PC-9 (cell line): Measurements from ENCODE around the gene DHRS7C. TPM values are rescaled to one million over a fixed set of nuclear protein-coding genes. Genes with fewer than 3 reads are reported as not detected.
A peak's percentile ranks its signal among the peaks of the same experiment; 100 is the strongest.

Source experiments
- BruUV-seq: library from RNA; stranded (reverse); fragments of 400-500 nt; replicated peaks from 2 replicates; lab custom pipeline; 2021; lab: Mats Ljungman, UMichigan
- CTCF ChIA-PET: fragments of 300-600 bp; sonication (Branson Sonifier 250); formaldehyde crosslinking; loops from one replicate; lab custom pipeline; 2022; ENCODE audit warnings: antibody characterized with exemption; lab: Charles Lee
- POLR2A ChIA-PET: fragments of 300-600 bp; sonication (Branson Sonifier 250); formaldehyde crosslinking; loops from one replicate; lab custom pipeline; 2022; ENCODE audit warnings: antibody characterized with exemption; ENCODE audit not compliant: unreplicated experiment; lab: Charles Lee
- DNase-seq, 2 experiments: peaks; one replicate each; pipeline versions ENCODE4 v3.0.0 to v3.0.0-alpha.2; 2015 to 2022; ENCODE audit warnings: mixed read lengths in 1 of 2
- H2AFZ ChIP-seq: fragments of 200-600 bp; sonication (generic); 2 replicates; pipeline ENCODE4 v1.8.1; 2017; ENCODE audit warnings: antibody characterized with exemption
- H3F3A ChIP-seq: fragments of 200-600 bp; sonication (generic); 2 replicates; pipeline ENCODE4 v1.8.1; 2017; ENCODE audit warnings: antibody characterized with exemption, mild to moderate bottlenecking, low read depth; ENCODE audit not compliant: insufficient read depth
- H3K27ac ChIP-seq: fragments of 200-600 bp; sonication (generic); 2 replicates; pipeline ENCODE4 v1.6.1; 2016; ENCODE audit warnings: mixed run types
- H3K27me3 ChIP-seq: fragments of 200-600 bp; sonication (generic); 2 replicates; pipeline ENCODE4 v1.6.1; 2016; ENCODE audit warnings: low read depth, mixed run types; ENCODE audit not compliant: insufficient read depth
- H3K36me3 ChIP-seq: fragments of 200-600 bp; sonication (generic); 2 replicates; pipeline ENCODE4 v1.6.1; 2016; ENCODE audit warnings: low read depth, mixed run types
- H3K4me1 ChIP-seq: fragments of 200-600 bp; sonication (generic); replicated peaks from 2 replicates; pipeline ENCODE4 v1.6.1; 2016; ENCODE audit warnings: mixed run types; ENCODE audit not compliant: insufficient read depth
- H3K4me2 ChIP-seq: fragments of 200-600 bp; sonication (generic); 2 replicates; pipeline ENCODE4 v1.6.1; 2017; ENCODE audit warnings: mixed run types
- H3K4me3 ChIP-seq: fragments of 200-600 bp; sonication (generic); 2 replicates; pipeline ENCODE4 v1.6.1; 2016; ENCODE audit warnings: mixed run types
- H3K79me2 ChIP-seq: fragments of 200-600 bp; sonication (generic); 2 replicates; pipeline ENCODE4 v1.6.1; 2017; ENCODE audit warnings: low read depth, mixed run types
- H3K9me2 ChIP-seq: fragments of 200-600 bp; sonication (generic); 2 replicates; pipeline ENCODE4 v1.8.1; 2017; ENCODE audit warnings: mild to moderate bottlenecking; ENCODE audit not compliant: insufficient read depth
- H3K9me3 ChIP-seq: fragments of 200-600 bp; sonication (generic); 2 replicates; pipeline ENCODE4 v1.8.1; 2016; ENCODE audit warnings: low read depth; ENCODE audit not compliant: insufficient read depth
- H4K20me1 ChIP-seq: fragments of 200-600 bp; sonication (generic); 2 replicates; pipeline ENCODE4 v1.8.1; 2017; ENCODE audit not compliant: insufficient read depth
- CTCF ChIP-seq: fragments of 200-600 bp; sonication (generic); conservative IDR thresholded peaks from 2 replicates; pipeline ENCODE4 v1.6.1; 2017; ENCODE audit warnings: mixed run types, antibody characterized with exemption, mild to moderate bottlenecking, moderate library complexity
- EZH2 ChIP-seq: fragments of 200-600 bp; sonication (generic); IDR thresholded peaks from 2 replicates; pipeline ENCODE4 v1.8.0; 2017; ENCODE audit warnings: antibody characterized with exemption, low read depth
- intact Hi-C: fragments of 100-400 bp; cut with micrococcal nuclease; formaldehyde crosslinking; loops from one replicate; pipeline ENCODE4 v1.10.0; 2022; ENCODE audit not compliant: unreplicated experiment
- total RNA-seq: library from RNA; stranded (reverse); gene quantifications from 2 replicates; pipeline ENCODE4 v1.2.3, GENCODE V29; 2021

DHRS7C gene
- total RNA-seq, 1 experiment from 2014 or later = not detected

GRCh38 chr17:9729034-9729650 is 62.2 kb downstream of the DHRS7C start:
- Histone ChIP-seq H2AFZ (no peak overlapping the region), H3K4me3 (no peak overlapping the region), H3K9me2 (no peaks in the 10 kb centered on the region), H3F3A (no peaks in the 10 kb centered on the region), H3K4me1 (peaks cover 6% of the 10 kb centered on the region), H3K27me3 (no peaks in the 10 kb centered on the region), H3K27ac (no peak overlapping the region), H3K4me2 (no peak overlapping the region), H3K9me3 (no peaks in the 10 kb centered on the region), H3K36me3 (no peaks in the 10 kb centered on the region), H3K79me2 (no peaks in the 10 kb centered on the region), H4K20me1 (no peaks in the 10 kb centered on the region)
- ChIA-PET CTCF (interaction anchor here (0.6 to 1.6 kb wide), 10 partner anchors 10 to 208 kb away, joined by 3 to 5 read pairs (median 3); no protein-coding TSS in a partner anchor), POLR2A (no interaction called here)
- peak; percentile 95 for TF ChIP-seq CTCF
- TF ChIP-seq EZH2 = no peak
- peak; percentile 29 to 47 for DNase-seq
- BruUV-seq = no TSS peak
- intact Hi-C loops = loop anchor here (1.0 to 10.0 kb wide), 5 partner anchors 84 to 886 kb away; partner anchors contain the start of gene USP43

GRCh38 chr17:9728564-9728963 is 62.8 kb downstream of the DHRS7C start:
- H3K4me1 ChIP-seq = peaks cover 6% of the 10 kb centered on the region
- POLR2A ChIA-PET = no interaction called here
- no peak overlapping the region for H3K4me3 ChIP-seq
- no peak overlapping the region for H2AFZ ChIP-seq
- CTCF ChIA-PET = interaction anchor here (0.6 to 1.6 kb wide), 8 partner anchors 9 to 201 kb away, joined by 3 to 4 read pairs (median 3); no protein-coding TSS in a partner anchor
- H3F3A ChIP-seq = no peaks in the 10 kb centered on the region
- intact Hi-C loops = loop anchor here (2.0 to 10.0 kb wide), 2 partner anchors 84 to 886 kb away; partner anchors contain the start of gene USP43
- H4K20me1 ChIP-seq = no peaks in the 10 kb centered on the region
- DNase-seq = no peak
- TF ChIP-seq CTCF (no peak), EZH2 (no peak)
- no peaks in the 10 kb centered on the region for H3K79me2 ChIP-seq
- BruUV-seq = no TSS peak
- no peak overlapping the region for H3K4me2 ChIP-seq
- no peaks in the 10 kb centered on the region for H3K9me2 ChIP-seq
- H3K36me3 ChIP-seq = no peaks in the 10 kb centered on the region
- no peaks in the 10 kb centered on the region for H3K27me3 ChIP-seq
- no peak overlapping the region for H3K27ac ChIP-seq
- no peaks in the 10 kb centered on the region for H3K9me3 ChIP-seq

GRCh38 chr17:9728005-9728404 is 63.4 kb downstream of the DHRS7C start:
- Histone ChIP-seq H3K4me1 (peaks cover 6% of the 10 kb centered on the region), H3K9me2 (no peaks in the 10 kb centered on the region), H3K4me3 (no peak overlapping the region), H4K20me1 (no peaks in the 10 kb centered on the region), H3F3A (no peaks in the 10 kb centered on the region), H3K36me3 (no peaks in the 10 kb centered on the region), H3K27me3 (no peaks in the 10 kb centered on the region), H3K27ac (no peak overlapping the region), H3K4me2 (no peak overlapping the region), H2AFZ (no peak overlapping the region), H3K9me3 (no peaks in the 10 kb centered on the region), H3K79me2 (no peaks in the 10 kb centered on the region)
- intact Hi-C loops = loop anchor here (2.0 to 10.0 kb wide), 2 partner anchors 83 to 887 kb away; partner anchors contain the start of gene USP43
- DNase-seq = no peak
- BruUV-seq = no TSS peak
- ChIA-PET POLR2A (interaction anchor here (0.6 kb wide), 1 partner anchor 45 kb away, joined by 12 read pairs; no protein-coding TSS in a partner anchor), CTCF (no interaction called here)
- TF ChIP-seq CTCF = no peak
- TF ChIP-seq EZH2 = no peak
